Stimulated activated CD4-positive, alpha-beta T cell treated with anti-CD3 and anti-CD28 coated beads, TNF-alpha, amount 100 ng/mL, for 24 hours (primary cell): ENCODE results near the gene PLA2G4D.
"Not testable (repeated sequence)": the region's sequence is repeated elsewhere in the genome, so short reads cannot be mapped to it uniquely, and the experiment has no call there.

Experiments
- DNase-seq, 3 experiments: peaks; one replicate each; pipeline ENCODE4 v3.0.0-alpha.2; 2020; ENCODE audit warnings: low read depth in 3 of 3

Gene PLA2G4D

DNA sequence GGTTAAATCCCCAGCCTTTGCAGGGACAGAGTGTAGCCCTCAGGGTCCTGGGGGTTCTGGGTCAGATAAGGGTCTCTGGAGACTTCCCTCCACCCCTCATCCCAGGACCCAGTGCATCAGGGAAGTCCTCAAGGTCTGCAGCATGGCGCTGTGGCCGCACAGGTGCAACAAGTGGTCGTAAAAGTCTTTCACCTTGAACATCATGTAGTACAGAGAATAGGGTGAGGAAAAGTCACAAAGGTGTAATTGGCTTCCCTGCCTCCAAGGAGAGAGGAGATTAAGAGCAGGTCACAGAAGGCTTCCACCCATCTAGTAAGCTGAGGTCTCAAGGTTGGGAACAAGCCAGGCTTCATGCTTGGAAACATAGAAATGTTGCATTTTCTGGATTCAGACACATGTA lies 29.2 kb upstream of the PLA2G4D start:
- DNase-seq, result no peak

DNA sequence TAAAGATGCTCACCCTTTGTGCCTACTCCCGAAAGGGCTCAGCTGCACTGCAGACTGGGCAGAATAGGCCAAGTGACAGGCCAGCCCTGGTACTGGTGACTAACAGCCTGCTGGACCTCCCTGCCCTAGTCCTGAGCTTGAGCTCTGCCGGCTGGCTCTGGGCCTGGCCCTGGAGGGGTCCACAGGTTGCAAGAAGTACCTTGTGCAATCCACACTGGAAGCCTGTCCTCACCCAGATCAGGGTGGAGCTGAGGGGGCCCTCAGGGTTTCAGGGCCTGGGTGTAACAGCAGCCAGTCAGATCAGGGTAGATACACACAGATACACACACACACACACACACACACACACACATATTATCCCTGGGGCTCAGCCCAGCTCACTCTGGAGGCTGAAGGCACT lies 27.3 kb upstream of the PLA2G4D start:
- DNase-seq, result no peak

DNA sequence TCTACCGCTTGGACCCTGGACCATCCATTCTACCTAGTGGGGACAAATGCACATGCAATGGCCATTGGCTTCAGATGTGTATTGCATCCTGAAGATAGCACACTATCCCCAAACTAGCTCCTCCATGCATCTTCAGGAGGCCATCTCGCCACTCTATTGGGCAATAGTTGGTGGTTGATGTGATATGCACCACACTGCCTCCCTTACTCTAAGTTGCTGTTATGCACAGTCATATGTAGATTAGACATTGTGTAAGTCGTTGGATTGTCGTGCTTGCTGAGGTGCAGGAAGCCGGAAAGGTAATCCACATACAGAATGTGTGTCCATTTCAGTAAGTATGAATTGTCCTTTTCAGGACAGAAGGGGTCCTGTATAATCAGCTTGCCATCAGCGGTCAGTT lies 26.7 kb upstream of the PLA2G4D start:
- DNase-seq, result no peak

DNA sequence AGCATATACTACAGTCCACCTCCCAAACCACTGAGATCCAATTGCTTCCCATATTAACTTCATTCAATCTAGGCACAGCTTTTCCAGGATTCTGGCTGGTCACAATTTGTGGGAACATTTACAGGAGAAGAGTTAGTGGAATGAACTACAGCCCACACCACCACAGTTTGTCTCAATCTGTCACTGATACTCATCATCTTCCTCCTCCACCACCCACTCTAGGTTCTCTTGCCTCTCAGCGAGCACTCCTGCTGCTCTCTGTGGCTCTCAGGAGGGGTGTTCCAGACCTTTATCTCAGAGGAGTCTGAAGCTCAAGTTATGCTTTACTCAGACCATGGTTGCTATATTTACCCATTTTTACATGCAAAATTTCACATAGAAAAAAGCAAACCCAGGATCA lies 25.9 kb upstream of the PLA2G4D start:
- DNase-seq, result no peak

DNA sequence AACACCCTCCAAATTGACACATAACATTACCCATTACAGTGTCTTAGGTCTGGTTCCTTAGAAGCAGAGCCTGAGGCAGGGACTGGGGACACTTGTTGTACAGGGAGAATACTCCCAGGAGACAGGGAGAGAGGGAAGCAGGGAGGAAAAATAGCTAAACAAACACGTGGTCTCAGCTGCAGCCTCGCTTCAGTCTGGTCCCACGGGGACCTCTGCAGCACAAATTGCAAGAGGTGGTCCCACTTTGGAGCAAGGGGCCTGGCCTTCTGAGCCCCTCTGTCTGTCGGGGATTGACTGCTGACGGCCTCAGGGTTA lies 25.0 kb upstream of the PLA2G4D start:
- DNase-seq, result no peak

DNA sequence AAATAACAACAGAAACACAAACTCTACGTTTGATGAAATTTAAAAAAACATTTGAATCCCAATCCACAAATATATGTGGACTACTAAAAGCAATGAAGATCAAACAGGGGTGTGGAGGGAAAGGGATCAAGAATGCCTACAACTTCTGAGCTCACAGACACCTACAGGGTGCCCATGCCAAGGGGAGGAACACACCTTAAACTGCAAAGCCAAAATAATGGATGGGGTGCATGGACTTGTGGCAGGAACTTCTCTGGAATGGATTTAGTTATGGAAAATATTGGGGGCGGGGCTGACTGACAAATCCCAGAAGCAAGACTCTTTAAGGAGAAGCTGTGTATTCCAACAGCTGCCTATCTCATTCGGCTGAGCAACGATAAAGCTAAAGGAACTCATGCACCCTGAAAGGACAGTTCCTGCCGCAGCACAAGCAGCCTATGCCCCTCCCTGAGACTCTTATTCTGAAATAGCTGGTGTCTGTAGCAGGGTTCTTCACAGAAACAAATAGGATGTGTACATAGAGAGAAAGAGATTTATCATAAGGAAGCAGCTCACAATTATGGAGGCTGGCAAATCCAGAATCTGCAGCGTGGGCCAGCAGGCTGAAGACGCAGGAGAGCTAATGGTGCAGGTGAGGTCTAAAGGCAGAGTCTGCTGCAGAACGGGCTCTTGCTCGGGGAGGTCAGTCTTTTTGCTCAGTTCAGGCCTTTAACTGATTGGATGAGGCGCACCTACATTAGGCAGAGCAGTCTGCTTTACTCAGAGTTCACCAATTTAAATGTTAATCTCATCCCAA lies 24.5 kb upstream of the PLA2G4D start:
- no peak for DNase-seq

DNA sequence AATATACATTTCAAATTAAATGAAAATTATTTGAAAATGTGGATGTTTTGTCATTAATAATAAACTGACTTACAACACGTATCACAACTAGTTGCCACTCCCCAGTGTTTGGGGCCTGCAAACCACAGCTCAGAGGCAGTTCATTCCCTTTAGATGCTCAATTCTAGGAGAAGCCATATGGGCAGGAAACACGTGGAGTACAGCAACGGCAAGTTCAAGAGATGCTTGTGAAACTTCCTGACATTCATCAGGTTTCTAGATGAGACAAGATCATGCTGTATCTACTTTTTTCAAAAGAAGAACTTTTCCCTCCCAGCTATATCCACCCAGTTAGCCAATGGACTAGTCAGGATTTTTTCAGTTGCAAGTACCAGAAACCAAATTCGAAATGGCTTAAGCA lies 17.6 kb upstream of the PLA2G4D start:
- DNase-seq, result no peak

DNA sequence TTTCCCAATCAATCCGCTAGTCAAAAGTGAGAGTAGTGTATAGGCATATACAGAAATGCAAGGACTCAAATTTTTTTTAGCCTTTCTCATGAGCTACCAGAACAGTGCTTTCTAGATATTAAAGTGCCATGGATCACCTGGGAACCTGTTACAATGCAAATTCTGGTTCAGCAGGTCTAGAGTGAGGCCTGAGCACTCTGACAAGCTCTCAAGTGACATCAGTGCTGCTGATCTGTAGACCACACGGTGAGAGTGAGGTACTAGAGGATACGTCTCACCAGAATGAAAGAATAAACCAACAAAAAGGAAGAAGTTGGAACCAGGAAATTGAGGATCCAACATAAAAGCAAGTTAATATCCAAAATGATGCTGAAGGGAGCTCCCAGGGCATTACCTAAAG lies 16.0 kb upstream of the PLA2G4D start:
- DNase-seq, result no peak

DNA sequence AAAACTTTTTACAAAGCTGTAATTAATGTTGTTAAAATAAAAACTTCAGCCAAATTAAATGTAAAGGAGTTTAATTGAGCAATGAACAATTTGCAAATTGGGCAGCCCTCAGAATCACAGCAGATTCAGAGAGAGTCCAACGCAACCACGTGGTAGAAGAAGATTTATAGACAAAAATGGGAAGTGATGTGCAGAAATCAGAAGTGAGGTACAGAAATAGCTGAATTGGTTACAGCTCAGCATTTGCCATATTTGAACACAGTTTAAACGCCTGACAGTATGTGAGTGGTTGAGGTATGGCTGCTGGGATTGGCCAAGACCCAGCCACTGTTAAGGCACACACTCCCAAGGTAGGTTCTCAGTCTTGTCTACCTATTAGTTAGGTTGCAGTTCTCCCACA lies 14.4 kb upstream of the PLA2G4D start:
- DNase-seq, result no peak

DNA sequence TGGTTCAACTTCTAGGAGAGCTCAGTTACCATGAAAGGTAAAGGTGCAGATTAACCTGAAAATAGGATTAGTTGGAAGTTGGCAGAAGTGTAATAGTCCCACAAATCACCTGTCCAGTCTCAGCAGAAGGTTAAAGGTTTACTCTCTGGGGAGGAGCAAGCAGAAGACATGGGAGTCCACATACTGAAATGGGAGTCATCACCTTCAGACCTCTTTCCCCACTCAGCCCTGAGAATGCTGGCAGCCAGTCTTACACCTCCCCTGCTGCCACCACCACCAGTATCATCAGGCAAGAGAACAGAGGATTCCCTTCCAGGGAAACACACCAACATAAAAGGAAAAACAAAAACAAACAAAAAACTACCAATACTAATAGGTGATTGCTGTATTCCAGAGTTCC lies 13.8 kb upstream of the PLA2G4D start:
- DNase-seq, result no peak

DNA sequence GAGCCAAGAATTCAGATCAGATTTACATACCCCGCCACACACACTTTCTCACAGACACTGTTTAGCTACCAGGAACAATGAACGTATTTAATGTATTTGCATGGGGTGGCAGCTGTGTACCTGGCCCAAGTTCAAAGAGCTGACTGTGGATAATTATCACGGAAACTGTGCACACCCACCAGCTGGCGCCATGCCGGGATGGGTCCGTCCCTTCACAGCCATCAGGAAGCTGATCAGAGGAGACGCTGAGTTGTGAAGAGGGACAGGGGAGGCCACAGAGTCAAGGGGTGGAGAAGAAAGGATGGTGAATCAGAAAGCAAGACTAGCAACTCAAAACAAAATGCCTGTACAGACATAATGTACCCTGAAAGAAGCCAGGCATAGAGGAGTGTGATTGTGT lies 13.1 kb upstream of the PLA2G4D start:
- DNase-seq, result peak in 1 of 3 experiments; percentile 50

DNA sequence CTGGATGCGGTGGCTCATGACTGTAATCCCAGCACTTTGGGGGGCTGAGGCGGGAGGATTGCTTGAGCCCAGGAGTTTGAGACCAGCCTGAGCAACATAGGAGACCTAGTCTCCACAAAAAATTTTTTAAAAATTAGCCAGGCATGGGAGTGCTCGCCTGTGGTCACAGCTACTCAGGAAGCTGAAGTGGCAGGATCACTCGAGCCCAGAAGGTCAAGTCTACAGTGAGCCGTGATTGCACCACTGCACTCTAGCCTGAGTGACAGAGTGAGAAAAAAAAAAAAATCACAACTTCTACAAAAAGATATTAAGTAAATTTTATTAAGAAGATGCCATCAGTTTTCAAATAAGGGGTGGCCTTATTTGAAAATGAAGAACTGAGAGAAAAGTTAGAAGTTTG lies 11.9 kb upstream of the PLA2G4D start:
- no peak for DNase-seq

DNA sequence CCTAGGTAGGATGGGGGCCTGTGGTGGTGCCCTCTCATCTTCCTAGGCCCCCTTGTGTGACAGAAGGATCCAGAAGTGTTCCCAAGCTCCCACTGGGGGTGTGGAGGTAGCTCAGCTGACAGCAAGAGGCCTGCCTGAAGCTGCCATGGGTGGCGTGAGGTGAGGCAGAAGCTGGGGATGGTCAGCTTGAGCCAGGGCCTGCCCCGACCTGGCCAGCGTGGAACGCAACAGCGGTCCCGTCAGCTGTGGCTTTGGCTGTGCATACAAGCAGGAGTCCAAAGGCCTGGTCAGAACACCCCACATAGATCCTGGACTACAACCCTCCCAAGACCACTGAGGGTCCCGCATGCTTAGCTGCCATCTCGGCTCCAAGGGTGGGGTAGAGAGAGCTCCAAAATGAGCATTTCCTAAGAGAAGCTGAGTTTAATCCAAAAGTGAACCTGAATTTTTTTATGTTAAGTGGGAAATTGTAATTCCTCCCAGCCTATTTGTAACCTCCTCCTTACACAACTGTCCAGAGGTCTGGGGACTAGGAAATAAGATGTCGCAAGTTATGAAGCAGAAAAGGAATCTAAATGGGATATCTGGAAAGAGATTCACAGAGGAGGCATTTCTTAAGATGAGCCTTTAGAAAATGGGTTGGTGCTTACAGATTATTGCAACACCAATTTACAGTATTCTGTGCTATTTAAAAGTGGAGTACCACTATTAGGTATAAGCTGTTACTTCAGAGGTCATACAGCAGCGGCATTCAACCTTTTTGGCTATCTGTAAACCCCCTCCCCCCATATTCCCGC lies 9.9 kb upstream of the PLA2G4D start:
- no peak for DNase-seq

DNA sequence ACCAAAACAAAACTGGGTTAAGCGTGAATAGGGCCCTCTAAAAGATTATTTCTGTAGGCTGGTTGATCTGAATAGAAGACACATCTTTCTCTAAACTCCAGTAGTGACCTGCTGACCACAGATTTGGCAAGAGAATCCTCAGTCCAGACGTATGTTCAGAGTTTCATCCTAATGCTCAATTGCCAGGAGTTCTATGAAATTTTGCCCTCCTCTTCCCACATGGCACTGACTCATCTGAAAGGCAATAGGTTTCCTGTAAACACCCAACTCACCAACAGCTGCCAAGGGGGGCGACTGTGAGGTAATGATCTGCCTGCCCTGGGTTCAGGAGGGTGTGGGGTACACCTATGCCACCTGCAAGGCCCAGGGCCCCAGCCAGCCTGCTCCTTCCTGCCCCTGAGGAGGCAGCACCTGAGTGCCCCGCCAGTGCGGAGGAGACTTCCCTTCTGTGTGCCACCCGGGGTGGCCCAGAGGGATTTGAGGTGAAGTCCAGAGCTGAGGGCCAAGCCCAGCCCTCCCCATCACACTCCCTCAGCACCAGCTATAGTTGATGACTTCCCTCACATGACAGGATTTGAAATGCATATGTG lies 8.4 kb upstream of the PLA2G4D start:
- DNase-seq, result no peak

DNA sequence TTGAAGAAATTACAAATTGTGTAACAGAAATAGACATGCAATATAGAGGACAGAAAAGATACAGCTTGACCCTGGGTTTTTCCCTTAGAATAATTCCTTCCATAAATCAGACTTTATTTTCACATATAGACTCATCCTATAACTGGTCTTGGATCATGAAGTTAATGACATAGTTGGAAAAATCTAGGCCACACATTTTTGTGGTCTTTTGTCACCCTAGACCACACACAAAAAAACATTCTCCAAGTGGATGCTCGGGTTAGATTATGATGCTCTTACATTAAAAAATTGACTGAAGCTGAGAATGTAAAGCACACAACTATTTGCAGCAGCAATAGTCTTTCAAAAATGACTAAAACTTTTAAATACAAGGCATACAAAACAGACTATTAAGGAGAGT lies 7.5 kb upstream of the PLA2G4D start:
- DNase-seq, result no peak

DNA sequence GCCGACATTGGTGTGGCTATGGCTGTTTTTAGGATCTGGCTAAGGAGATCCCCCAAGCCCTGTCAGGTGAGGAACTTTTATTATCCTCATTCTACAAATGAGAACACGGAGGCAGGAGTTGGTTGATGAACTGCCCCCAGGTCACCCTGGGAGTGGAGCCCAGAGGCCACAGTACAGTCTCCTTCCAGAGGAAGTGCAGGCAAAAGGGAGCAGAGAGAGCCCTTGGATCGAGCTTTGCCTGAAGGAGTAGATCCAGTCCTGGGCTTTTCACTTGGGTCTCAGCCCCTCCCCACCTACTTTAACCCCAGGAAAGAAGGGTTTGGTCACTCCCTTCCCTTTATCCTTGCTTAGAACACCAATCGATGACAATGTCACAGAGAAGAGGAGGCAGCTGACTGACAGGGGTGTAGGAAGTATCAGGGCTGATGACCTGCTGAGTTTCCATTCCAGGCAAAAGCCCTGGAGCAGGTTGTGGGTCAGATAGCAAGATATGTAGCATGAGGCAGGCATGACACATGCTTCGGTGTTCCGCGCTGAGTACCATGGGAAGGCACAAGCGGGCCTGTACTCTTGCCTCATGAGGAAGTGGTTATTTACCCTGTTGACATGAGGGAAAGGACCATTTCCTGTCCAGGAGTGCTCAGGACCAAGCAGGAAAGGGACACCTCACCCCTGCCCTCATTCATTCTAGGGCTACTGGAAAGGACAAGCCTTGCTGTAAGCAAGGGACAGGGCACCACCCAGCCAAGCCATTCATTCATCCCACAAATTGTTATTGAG lies 5.8 kb upstream of the PLA2G4D start:
- DNase-seq, result no peak

DNA sequence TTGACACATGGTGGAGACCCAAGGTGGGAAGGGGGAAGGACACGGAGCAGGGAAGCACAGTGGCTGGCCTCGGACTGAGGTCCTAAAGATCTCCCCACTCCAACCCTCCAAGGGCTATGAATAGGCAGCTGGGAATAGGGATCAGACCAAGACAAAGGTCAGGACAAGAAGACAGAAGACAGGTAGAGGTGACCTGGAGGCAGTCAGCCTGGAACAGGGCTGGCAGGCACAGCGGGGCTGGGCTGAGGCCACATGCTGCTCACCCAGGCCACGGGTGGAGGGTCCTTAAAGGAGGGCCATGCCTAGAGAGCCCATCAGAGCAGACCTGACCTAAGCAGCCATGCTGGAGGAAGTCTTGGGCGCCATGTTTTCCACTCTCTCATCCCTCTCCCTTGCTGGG lies 2.7 kb upstream of the PLA2G4D start:
- no peak for DNase-seq

DNA sequence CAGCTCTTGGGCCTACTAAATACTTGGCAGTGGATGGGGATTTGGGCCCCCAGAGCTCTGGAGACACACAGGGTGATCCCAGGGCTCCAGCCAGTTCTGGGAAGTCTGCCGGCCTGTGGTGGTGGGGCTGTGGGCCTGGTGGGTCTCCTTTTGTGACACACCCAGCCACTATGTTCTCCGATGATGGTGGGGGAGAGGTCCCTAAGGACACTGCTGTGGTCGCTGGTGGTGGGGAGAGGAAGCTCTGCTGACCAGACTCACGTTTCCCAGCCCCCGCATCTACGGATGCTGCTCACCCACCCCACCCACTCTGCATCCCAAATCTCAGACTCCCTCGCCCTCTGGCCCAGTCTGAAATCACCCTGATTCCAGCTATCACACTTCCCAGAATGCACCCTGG lies 396 bp downstream of the PLA2G4D start:
- no peak for DNase-seq

DNA sequence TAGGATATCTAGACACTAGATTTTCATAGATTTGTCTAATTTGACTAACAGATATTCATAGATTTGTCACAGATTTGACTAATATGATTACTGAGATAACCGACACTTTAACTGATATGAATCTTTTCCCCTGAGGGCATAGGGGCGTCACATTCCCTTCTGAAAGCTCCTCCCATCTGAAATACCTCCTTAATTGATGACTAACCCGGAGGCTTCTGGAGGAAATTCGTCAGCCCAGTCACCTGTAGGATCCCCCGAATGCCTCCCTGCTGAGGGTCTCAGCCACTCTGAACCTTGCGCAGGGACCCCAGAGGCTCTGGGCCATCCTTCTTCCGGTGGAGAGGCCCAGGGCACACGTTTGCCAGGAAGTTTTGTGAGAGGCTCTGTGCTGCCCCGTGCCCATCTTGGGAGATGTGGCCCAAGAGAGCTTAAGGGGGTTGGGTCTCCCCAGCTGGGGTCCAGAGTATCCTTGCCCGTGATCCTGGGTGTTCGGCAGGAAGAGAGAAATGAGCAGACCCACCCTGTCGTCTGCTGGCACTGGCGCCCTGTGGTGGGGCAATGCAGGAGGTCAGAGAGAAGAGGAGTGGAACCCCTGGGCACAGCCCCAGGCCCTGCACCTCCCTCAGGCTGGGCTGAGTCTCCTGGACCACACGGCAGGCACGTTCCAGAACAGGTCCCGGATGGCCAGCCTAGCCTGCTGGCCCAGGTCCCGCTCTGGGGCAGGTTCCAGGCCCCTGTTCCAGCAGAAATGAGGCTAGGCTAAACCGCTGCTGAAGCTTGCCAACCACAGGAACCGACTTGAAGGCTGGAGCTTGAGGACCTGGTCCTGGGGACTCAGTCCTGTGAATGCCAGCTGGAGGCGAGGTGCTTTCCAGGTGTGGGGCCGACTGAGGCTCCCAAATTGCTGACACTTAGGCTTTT lies 1.7 kb downstream of the PLA2G4D start:
- DNase-seq, result no peak

DNA sequence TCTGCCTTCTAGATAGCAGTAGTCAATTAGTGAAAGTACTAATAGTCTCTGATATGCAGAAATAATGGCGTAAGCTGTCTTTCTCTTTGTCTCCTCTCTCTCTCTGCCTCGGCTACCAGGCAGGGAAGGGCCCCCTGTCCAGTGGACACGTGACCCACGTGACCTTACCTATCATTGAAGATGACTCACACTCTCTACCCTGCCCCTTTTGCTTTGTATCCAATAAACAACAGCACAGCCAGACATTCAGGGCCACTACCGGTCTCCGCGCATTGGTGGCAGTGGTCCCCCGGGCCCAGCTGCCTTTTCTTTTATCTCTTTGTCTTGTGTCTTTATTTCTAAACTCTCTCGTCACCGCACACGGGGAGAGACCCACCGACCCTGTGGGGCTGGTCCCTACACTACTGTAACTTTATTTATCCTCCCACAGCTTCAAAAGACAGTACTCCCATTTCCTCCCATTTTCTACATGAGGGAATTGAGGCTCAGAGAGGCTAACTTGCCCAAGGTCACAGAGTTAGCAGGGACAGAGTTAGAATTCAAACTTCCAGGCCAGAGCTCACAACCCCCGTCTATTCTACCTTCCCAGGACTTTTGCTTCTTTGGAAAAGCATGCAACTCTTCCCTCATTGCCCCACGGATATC lies 2.5 kb downstream of the PLA2G4D start:
- not testable (repeated sequence) for DNase-seq

DNA sequence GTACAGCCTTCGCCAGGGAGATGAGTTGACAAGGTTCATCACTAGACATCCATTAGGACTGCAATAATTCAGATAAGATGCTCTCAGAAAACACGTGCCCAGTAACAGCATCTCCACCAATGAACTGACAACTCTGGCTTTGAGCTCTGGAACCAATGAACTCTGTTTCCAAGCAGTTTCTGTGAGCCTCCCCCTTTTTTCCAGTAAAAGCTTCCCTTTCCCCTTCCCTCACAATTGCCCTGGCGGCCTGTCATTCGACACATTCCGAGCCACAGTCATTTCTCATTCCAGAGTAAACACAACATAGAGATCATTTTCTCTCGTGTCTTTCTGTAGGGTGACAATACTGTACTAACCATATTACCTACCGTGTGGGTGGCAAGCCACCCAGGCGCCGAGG lies 3.6 kb downstream of the PLA2G4D start:
- no peak for DNase-seq
